Measurements from ENCODE around the gene HS3ST6.
"Not testable (repeated sequence)": the region's sequence is repeated elsewhere in the genome, so short reads cannot be mapped to it uniquely, and the experiment has no call there.

The HS3ST6 gene

GRCh38 chr16:1902547-1903219, 15.5 kb downstream of the HS3ST6 start:
- Mint-ChIP-seq H3K36me3 (ENCODE audit: low read depth) (no peaks in the 10 kb centered on the region), H3K4me1 (peaks cover 29% of the 10 kb centered on the region), H3K27me3 (ENCODE audit: low read depth, poor library complexity) (peaks cover 31% of the 10 kb centered on the region), H3K27ac (no peak overlapping the region), H3K4me3 (no peak overlapping the region), H3K9me3 (no peaks in the 10 kb centered on the region)
- no peak for DNase-seq
- TF ChIP-seq CTCF (IDR thresholded peaks at IDR 0.05), result no peak

GRCh38 chr16:1900452-1900774, 17.8 kb downstream of the HS3ST6 start:
- DNase-seq, result no peak
- H3K9me3 Mint-ChIP-seq, result no peaks in the 10 kb centered on the region
- no peak overlapping the region for H3K4me3 Mint-ChIP-seq

GRCh38 chr16:1899641-1900451, 18.4 kb downstream of the HS3ST6 start:
- no peak overlapping the region for H3K27ac Mint-ChIP-seq

More at GRCh38 chr16:1900452-1900774, 17.8 kb downstream of the HS3ST6 start:
- TF ChIP-seq CTCF (IDR thresholded peaks at IDR 0.05), result no peak
- H3K27me3 Mint-ChIP-seq (ENCODE audit: low read depth, poor library complexity), result peaks cover 46% of the 10 kb centered on the region
- H3K27ac Mint-ChIP-seq, result no peak overlapping the region
- peaks cover 26% of the 10 kb centered on the region for H3K4me1 Mint-ChIP-seq
- no peaks in the 10 kb centered on the region for H3K36me3 Mint-ChIP-seq (ENCODE audit: low read depth)

GRCh38 chr16:1897692-1898091, 20.5 kb downstream of the HS3ST6 start:
- not testable (repeated sequence) for DNase-seq; H3K9me3 Mint-ChIP-seq; H3K36me3 Mint-ChIP-seq (ENCODE audit: low read depth); H3K27ac Mint-ChIP-seq; H3K4me3 Mint-ChIP-seq
- Mint-ChIP-seq H3K27me3 (ENCODE audit: low read depth, poor library complexity) (peaks cover 53% of the 10 kb centered on the region), H3K4me1 (peaks cover 15% of the 10 kb centered on the region)

More at GRCh38 chr16:1899641-1900451, 18.4 kb downstream of the HS3ST6 start:
- H3K4me3 Mint-ChIP-seq, result no peak overlapping the region
- H3K4me1 Mint-ChIP-seq, result peaks cover 26% of the 10 kb centered on the region
- peaks cover 46% of the 10 kb centered on the region for H3K27me3 Mint-ChIP-seq (ENCODE audit: low read depth, poor library complexity)
- H3K36me3 Mint-ChIP-seq (ENCODE audit: low read depth), result no peaks in the 10 kb centered on the region
- DNase-seq, result no peak
- no peaks in the 10 kb centered on the region for H3K9me3 Mint-ChIP-seq
- TF ChIP-seq CTCF (IDR thresholded peaks at IDR 0.05), result no peak

- Mint-ChIP-seq H3K36me3 (ENCODE audit: low read depth) (no peaks in the 10 kb centered on the region), H3K9me3 (no peaks in the 10 kb centered on the region), H3K27me3 (ENCODE audit: low read depth, poor library complexity) (peaks cover 62% of the 10 kb centered on the region), H3K4me3 (no peak overlapping the region), H3K4me1 (peaks cover 13% of the 10 kb centered on the region), H3K27ac (no peak overlapping the region)
- TF ChIP-seq CTCF (IDR thresholded peaks at IDR 0.05), result no peak
- DNase-seq, result no peak
Observed at GRCh38 chr16:1895949-1896675, 22.1 kb downstream of the HS3ST6 start.

DNA sequence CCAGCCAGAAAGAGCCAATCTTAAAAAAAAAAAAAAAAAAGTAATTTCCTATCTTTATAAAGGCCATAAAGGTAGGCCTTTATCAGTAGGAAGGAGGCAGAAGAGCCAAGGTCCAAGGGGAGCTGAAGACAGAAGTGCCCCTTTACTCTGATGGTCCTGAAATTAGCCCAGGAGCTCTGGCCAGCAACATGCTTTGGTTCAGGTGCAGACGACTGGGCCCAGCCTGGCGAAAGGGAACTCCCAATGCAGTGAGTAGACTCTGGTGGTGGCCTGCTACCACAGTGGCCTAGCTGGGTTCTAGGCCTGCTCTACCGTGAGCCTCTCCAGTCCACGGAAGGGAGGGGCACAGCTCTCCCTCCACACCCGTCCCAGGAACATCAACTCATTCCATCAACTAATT, 23.1 kb downstream of the HS3ST6 start:
- peaks cover 67% of the 10 kb centered on the region for H3K27me3 Mint-ChIP-seq (ENCODE audit: low read depth, poor library complexity)
- no peaks in the 10 kb centered on the region for H3K36me3 Mint-ChIP-seq (ENCODE audit: low read depth)
- no peak overlapping the region for H3K27ac Mint-ChIP-seq

More for the DNA sequence above, 23.1 kb downstream of the HS3ST6 start:
- no peak for DNase-seq
- H3K4me1 Mint-ChIP-seq, result peaks cover 22% of the 10 kb centered on the region
- H3K9me3 Mint-ChIP-seq, result no peaks in the 10 kb centered on the region
- H3K4me3 Mint-ChIP-seq, result no peak overlapping the region
- TF ChIP-seq CTCF (IDR thresholded peaks at IDR 0.05), result no peak

All from nephron progenitor cell (in vitro differentiated cells).